Heart right ventricle (tissue), 16 donors: ENCODE measurements around the gene CC2D1A. TPM values are rescaled to one million over a fixed set of nuclear protein-coding genes. Genes with fewer than 3 reads are reported as not detected.

Source experiments
- ATAC-seq, 8 donors: fragments of 200-7000 bp; cut with Tn5 transposase; one replicate each; pipeline ENCODE4 v1.9.1; 2020; ENCODE audit warnings: mild to moderate bottlenecking in 8 of 8, moderate library complexity in 8 of 8, moderate number of reproducible peaks in 1 of 8
- DNase-seq, 2 donors: peaks; one replicate each; pipeline ENCODE4 v3.0.0-alpha.2; 2020
- H3K27ac ChIP-seq, 10 donors: fragments of 200-600 bp; sonication (generic) in 2 of 10; one replicate each; pipeline versions ENCODE4 v1.5.0 to v1.8.0; 2020 to 2022; ENCODE audit warnings: mild to moderate bottlenecking in 3 of 10
- H3K27me3 ChIP-seq, 7 donors: fragments of 200-600 bp; one replicate each; pipeline ENCODE4 v1.8.0; 2021 to 2022; ENCODE audit warnings: mild to moderate bottlenecking in 2 of 7
- H3K36me3 ChIP-seq, 9 donors: fragments of 200-600 bp; sonication (generic) in 1 of 9; one replicate each; pipeline versions ENCODE4 v1.5.0 to v1.8.0; 2020 to 2022; ENCODE audit warnings: mild to moderate bottlenecking in 2 of 9
- H3K4me1 ChIP-seq, 9 donors: fragments of 200-600 bp; sonication (generic) in 1 of 9; one replicate each; pipeline versions ENCODE4 v1.5.0 to v1.8.0; 2020 to 2022; ENCODE audit warnings: mild to moderate bottlenecking in 4 of 9
- H3K4me3 ChIP-seq, 10 donors: fragments of 200-600 bp; sonication (generic) in 2 of 10; one replicate each; pipeline versions ENCODE4 v1.5.0 to v1.8.0; 2020 to 2022; ENCODE audit warnings: mild to moderate bottlenecking in 7 of 10, moderate library complexity in 2 of 10
- H3K9me3 ChIP-seq, 11 donors: fragments of 200-600 bp in 10 of 11; sonication (generic) in 2 of 11; one replicate each; pipeline versions ENCODE4 v1.5.0 to v1.8.0; 2013 to 2022; ENCODE audit warnings: mild to moderate bottlenecking in 2 of 11, control low read depth in 1 of 11, moderate library complexity in 1 of 11
- WGBS, 2 donors: extraction: QIAGEN DNeasy Blood & Tissue Kit; methylation state at CpG; one replicate each; pipeline ENCODE4 v1.1.7; 2013; ENCODE audit warnings: inconsistent platforms in 1 of 2; 5-methylcytosine and 5-hydroxymethylcytosine counted together
- intact Hi-C, 10 donors: fragments of 100-400 bp; cut with DNase I; formaldehyde crosslinking; loops; one replicate each; pipeline versions ENCODE4 v1.11.1 to v1.14.2; 2022
- polyA plus RNA-seq, 2 donors: library from polyadenylated mRNA; stranded (reverse); fragments of 200-250 nt; gene quantifications; one replicate each; pipeline ENCODE4 v1.2.3, GENCODE V29; 2013
- total RNA-seq, 10 donors: library from RNA; stranded (reverse); fragmentation: NEBNext Ultra II Directional in 3 of 10; extraction: Animal tissue kit (Norgen Biotek cat#: 25700) in 3 of 10; gene quantifications; one replicate each; pipeline versions ENCODE4 v1.2.1 to v1.2.4, GENCODE V29; 2021 to 2023
- TF ChIP-seq, protein P1 (sequence below), 9 donors: fragments of 200-600 bp; sonication (generic) in 2 of 9; IDR thresholded peaks; one replicate each; pipeline versions ENCODE4 v1.5.0 to v1.8.0; 2021 to 2022; ENCODE audit warnings: antibody characterized with exemption in 9 of 9, mild to moderate bottlenecking in 5 of 9, moderate library complexity in 1 of 9
- donor health status: Arrhythmogenic right ventricular cardiomyopathy.
- donor health status: ischemic (EF 13 %, LVEDD 7.1; RV severe dilation, severe dysfunction).
- donor health status: healthy with polysubstance abuse.
- donor health status: DM: no; HTN: yes; CAD: no.
- donor health status: DM: no; HTN: no; CAD: no.
- donor health status: ischemic (EF 25% LVEDD 6.9; RV normal size, moderate dysfunction).
- donor health status: ischemic (EF 25% LVEDD 5.7; RV mildly dilated, moderate dysfunction).
- donor health status: healthy.
- donor health status: DM: yes; HTN: yes; CAD: no.
- donor health status: Ischemic cardiomyopathy.
- donor health status: ischemic (EF 35%, LVEDD 5.7; RV mildly dilated, moderate dysfunction).
- donor health status: nonischemic (EF 11% LVEDD 7.7; RV severe dilation, severe dysfunction).
- donor health status: DM: yes; HTN: yes; CAD: no.
- donor health status: PGD.
- donor health status: ischemic (EF 29% LVEDD 5.4; RV normal size, mild dysfunction).
- donor health status: nonischemic (EF 23%, LVEDD 6.1; RV moderate dilation, normal function).

CC2D1A gene
- total and polyA plus RNA-seq, 12 donors, result 13.2 to 49.8 (median 19.0) TPM

DNA sequence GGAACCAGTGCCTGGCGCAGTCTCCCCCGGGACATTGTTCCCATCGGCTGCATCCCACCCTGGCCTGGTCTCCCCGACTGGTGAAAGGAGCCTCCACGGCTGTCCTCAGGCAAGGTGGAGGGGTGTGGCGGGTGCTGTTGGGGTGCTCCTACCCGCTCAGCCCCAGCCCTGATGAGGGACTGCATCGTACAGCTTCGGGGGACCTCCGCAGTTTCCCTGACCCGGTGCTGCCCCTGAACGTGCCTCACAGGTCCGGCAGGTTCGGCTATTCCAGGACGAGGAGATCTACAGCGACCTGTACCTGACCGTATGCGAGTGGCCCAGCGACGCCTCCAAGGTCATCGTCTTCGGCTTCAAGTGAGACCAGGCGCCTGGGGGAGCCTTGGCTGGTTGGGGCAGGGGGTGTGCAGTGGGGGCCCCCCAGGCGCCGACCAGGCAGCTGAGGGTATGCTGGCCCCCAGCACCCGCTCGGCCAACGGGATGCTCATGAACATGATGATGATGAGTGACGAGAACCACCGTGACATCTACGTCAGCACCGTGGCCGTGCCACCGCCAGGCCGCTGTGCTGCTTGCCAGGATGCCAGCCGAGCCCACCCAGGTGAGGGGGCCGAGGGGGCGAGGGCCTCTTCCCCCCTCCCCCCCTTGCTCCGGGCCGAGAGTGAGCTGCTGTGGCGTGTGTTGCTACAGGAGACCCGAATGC, 49.8 kb downstream of the CC2D1A start:
- no peak overlapping the region for H3K4me3 ChIP-seq
- DNase-seq (no peak), ATAC-seq (no peak)
- 93 to 94% methylated on average over 42 of the region's 42 CpGs for WGBS, 2 donors
- H3K27me3 ChIP-seq, result no peaks in the 10 kb centered on the region
- H3K36me3 ChIP-seq, result peaks cover 0 to 69% (median 43%) of the 10 kb centered on the region in 9 donors
- intact Hi-C loops, result loop anchor here in 4 of 10 donors (10.0 kb wide), 3 partner anchors 49 to 89 kb away; partner anchors contain the start of genes RFX1 (in 2 of the 4) and IL27RA (in 1 of the 4)
- H3K4me1 ChIP-seq, result peaks cover 8 to 43% (median 17%) of the 10 kb centered on the region in 9 donors
- TF ChIP-seq, protein P1, sequence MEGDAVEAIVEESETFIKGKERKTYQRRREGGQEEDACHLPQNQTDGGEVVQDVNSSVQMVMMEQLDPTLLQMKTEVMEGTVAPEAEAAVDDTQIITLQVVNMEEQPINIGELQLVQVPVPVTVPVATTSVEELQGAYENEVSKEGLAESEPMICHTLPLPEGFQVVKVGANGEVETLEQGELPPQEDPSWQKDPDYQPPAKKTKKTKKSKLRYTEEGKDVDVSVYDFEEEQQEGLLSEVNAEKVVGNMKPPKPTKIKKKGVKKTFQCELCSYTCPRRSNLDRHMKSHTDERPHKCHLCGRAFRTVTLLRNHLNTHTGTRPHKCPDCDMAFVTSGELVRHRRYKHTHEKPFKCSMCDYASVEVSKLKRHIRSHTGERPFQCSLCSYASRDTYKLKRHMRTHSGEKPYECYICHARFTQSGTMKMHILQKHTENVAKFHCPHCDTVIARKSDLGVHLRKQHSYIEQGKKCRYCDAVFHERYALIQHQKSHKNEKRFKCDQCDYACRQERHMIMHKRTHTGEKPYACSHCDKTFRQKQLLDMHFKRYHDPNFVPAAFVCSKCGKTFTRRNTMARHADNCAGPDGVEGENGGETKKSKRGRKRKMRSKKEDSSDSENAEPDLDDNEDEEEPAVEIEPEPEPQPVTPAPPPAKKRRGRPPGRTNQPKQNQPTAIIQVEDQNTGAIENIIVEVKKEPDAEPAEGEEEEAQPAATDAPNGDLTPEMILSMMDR (IDR thresholded peaks at IDR 0.05), result no peak
- no peak overlapping the region for H3K27ac ChIP-seq
- no peaks in the 10 kb centered on the region for H3K9me3 ChIP-seq

- Histone ChIP-seq H3K4me1 (peaks cover 8 to 43% (median 17%) of the 10 kb centered on the region in 9 donors), H3K9me3 (no peaks in the 10 kb centered on the region), H3K27ac (peak overlapping the region in 4 of 10 donors; percentile 11 to 65 (median 56)), H3K27me3 (no peaks in the 10 kb centered on the region), H3K36me3 (peaks cover 0 to 74% (median 46%) of the 10 kb centered on the region in 9 donors), H3K4me3 (no peak overlapping the region)
- TF ChIP-seq, protein P1 (IDR thresholded peaks at IDR 0.05), result no peak
- no peak for ATAC-seq
- intact Hi-C loops, result loop anchor here in 4 of 10 donors (10.0 kb wide), 3 partner anchors 48 to 88 kb away; partner anchors contain the start of genes RFX1 (in 2 of the 4) and IL27RA (in 1 of the 4)
- WGBS, 2 donors, result 93 to 95% methylated on average over 16 of the region's 16 CpGs
- DNase-seq, result no peak
These were observed 50.4 kb downstream of the CC2D1A start for GRCh38 chr19:13956365-13956744.

DNA sequence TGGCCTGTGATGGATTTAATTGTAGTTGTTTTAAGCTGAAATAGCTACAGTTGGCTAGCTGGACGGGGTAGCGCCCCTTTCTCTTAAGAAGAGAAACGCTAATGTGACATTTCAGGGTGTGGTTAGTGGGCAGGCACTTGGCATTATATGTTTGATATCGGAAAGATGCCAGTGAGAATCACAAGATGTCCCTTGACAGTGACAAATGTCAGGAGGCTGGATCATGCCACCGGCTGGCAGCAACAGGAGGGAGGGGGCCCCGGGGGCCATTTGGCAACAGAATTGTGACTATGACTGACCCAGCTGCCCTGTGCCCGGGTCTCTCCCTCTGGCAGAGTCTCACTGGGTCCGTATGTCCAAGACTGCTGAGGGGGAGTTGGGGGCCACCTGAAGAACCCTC, 51.0 kb downstream of the CC2D1A start:
- intact Hi-C loops, result loop anchor here in 4 of 10 donors (10.0 kb wide), 3 partner anchors 48 to 88 kb away; partner anchors contain the start of genes RFX1 (in 2 of the 4) and IL27RA (in 1 of the 4)
- 55 to 72% methylated on average over 8 of the region's 8 CpGs for WGBS, 2 donors
- no peaks in the 10 kb centered on the region for H3K9me3 ChIP-seq
- H3K4me3 ChIP-seq, result no peak overlapping the region
- peak in 1 of 8 donors; percentile 33 for ATAC-seq
- no peaks in the 10 kb centered on the region for H3K27me3 ChIP-seq
- H3K27ac ChIP-seq, result peak overlapping the region in 5 of 10 donors; percentile 26 to 65 (median 50)
- H3K36me3 ChIP-seq, result peaks cover 0 to 81% (median 46%) of the 10 kb centered on the region in 9 donors
- no peak for DNase-seq
- H3K4me1 ChIP-seq, result peaks cover 8 to 37% (median 14%) of the 10 kb centered on the region in 9 donors
- TF ChIP-seq, protein P1 (IDR thresholded peaks at IDR 0.05), result no peak

DNA sequence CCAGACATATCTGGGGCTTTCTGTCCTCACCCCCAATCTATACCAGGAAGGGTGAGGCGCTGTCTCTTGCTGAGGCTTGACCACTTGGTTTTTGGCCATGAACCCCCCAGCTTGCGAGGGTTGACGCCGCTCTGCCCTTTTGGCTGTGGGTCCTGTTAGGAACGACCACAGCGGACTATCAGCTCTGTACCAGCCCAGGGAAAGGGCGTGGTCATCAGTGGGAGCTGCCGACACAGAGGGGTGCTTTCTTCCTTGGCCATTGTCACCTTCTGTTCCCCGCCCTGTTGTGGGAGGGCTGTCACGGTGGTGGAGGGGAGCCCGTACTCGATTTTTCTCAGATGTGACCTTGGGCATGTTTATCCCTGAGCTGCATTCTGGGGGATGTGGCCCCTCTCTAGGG, 52.0 kb downstream of the CC2D1A start:
- ATAC-seq, result no peak
- H3K9me3 ChIP-seq, result no peaks in the 10 kb centered on the region
- intact Hi-C loops, result loop anchor here in 4 of 10 donors (10.0 kb wide), 3 partner anchors 47 to 87 kb away; partner anchors contain the start of genes RFX1 (in 2 of the 4) and IL27RA (in 1 of the 4)
- H3K4me3 ChIP-seq, result no peak overlapping the region
- peaks cover 0 to 91% (median 46%) of the 10 kb centered on the region in 9 donors for H3K36me3 ChIP-seq
- H3K27ac ChIP-seq, result peak overlapping the region in 5 of 10 donors; percentile 0 to 65 (median 46)
- H3K4me1 ChIP-seq, result peaks cover 8 to 34% (median 12%) of the 10 kb centered on the region in 9 donors
- DNase-seq, result no peak
- H3K27me3 ChIP-seq, result no peaks in the 10 kb centered on the region
- TF ChIP-seq, protein P1 (IDR thresholded peaks at IDR 0.05), result no peak
- WGBS, 2 donors, result 79% methylated on average over 12 of the region's 12 CpGs
